ENCODE data around the gene SHANK2.

The SHANK2 gene

DNA sequence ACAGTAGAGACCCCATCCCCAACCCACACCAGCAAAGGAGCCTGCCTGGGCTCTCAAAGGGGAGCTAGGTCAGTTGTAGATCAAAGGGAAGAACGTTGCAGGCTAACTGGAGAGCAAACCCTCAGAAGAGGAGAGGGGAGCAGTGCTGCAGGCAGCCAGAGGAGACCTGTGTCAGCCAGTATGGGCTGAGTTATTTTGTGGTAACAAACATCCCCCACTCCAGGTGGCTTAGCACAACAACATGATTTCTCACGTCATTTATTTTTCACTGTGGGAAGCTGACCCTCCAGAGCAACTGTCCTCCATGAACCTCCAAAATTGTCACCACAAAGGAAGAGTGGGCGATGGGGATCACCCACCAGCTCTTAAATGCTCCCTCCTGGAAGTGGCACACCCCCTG, 19.8 kb upstream of the SHANK2 start:
- H3K18ac ChIP-seq (ENCODE audit: low read length): no peak overlapping the region
- DNase-seq (ENCODE audit: low spot score): no peak
- peaks cover 0 to 8% (median 2%) of the 10 kb centered on the region in 3 experiments for H3K27me3 ChIP-seq (ENCODE audit: control insufficient read depth in 3 of 3, insufficient read depth in 3 of 3, low read depth in 1 of 3, low read length in 3 of 3)
- no peak overlapping the region for H3K4me3 ChIP-seq (ENCODE audit: low read length in 2 of 2)
- H2BK120ac ChIP-seq (ENCODE audit: low read depth, low read length): no peak overlapping the region
- no peak overlapping the region for H3K4me2 ChIP-seq (ENCODE audit: insufficient read depth, low read length, poor library complexity, severe bottlenecking)
- H3K4me1 ChIP-seq (ENCODE audit: control insufficient read depth in 2 of 2, insufficient read depth in 1 of 2, low read depth in 1 of 2, low read length in 2 of 2): no peaks in the 10 kb centered on the region
- H3K36me3 ChIP-seq (replicated peaks in 1 of 2; ENCODE audit: control insufficient read depth in 2 of 2, insufficient read depth in 2 of 2, low read length in 2 of 2): no peaks in the 10 kb centered on the region
- H2BK15ac ChIP-seq (ENCODE audit: low read length): no peak overlapping the region
- no CpG with 5 or more reads among the region's 3 CpGs for WGBS, 2 donors (ENCODE audit: extremely low coverage in 2 of 2, insufficient read length in 2 of 2, insufficient replicate concordance in 1 of 2)
- H3K9ac ChIP-seq (ENCODE audit: low read depth, low read length, poor library complexity): no peak overlapping the region
- H3K79me1 ChIP-seq (ENCODE audit: low read depth, low read length): no peaks in the 10 kb centered on the region
- H2BK12ac ChIP-seq (ENCODE audit: low read length): no peak overlapping the region
- no peak overlapping the region for H3K14ac ChIP-seq (ENCODE audit: low read length)
- peak overlapping the region; percentile 46 for H2AK5ac ChIP-seq (ENCODE audit: low read depth, low read length)
- H3K4ac ChIP-seq (ENCODE audit: low read length): no peak overlapping the region
- no peak overlapping the region for H2BK5ac ChIP-seq (ENCODE audit: low read length)
- no peak overlapping the region for H4K8ac ChIP-seq (ENCODE audit: low read depth, low read length)
- H2AFZ ChIP-seq (ENCODE audit: low read length): no peak overlapping the region
- no peak overlapping the region for H3K23ac ChIP-seq (ENCODE audit: low read depth, low read length, poor library complexity)
- peaks cover 0 to 5% of the 10 kb centered on the region in 2 donors for H3K9me3 ChIP-seq (replicated peaks in 1 of 2; ENCODE audit: control insufficient read depth in 2 of 2, insufficient read depth in 1 of 2, low read depth in 1 of 2, low read length in 2 of 2)
- no peak overlapping the region for H3K27ac ChIP-seq (replicated peaks; ENCODE audit: low read length)
- H4K91ac ChIP-seq (ENCODE audit: low read depth, low read length, poor library complexity): no peak overlapping the region

DNA sequence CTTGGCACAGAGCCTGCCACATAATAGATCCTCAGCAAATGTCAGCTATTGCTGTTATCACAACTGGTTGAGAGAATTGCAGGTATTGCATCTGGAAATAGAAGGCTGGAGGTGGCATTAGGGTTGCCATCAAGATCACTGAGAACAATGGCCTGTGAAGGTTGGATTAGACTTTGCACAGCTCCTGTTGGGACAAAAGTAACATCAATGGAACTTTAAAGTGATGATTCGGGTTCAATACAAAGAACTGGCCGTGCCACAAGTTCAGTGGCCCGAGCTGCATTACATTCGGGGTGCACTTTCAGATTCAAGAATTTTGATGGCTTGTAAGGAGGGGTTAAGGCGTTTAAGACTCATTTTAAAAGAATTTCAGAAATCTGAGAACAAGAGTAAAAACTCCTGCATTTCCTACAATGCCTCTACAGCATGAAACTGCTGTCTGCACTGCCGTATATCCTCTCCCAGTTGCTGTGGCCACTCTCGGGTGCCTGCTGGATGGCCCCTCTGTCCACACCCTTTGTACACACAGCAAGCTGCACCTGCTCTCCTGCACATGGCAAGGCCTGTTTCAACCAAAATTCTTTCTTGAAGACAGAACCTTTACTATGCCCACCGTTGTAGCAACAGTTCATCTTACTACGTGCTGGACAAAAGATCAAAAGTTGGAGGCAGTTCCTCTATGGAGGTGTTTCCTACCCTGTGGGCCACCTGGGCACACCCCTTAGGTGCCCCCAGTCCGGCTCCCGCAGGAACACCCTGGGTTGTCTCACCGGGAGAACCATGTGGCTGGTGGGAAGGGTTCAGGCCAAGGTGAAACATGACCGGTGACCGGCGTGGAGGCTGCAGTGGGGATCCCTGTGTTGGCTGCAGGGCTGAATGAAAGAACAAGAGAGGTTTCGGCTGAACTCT, 17.5 kb upstream of the SHANK2 start:
- Histone ChIP-seq H3K4me2 (ENCODE audit: insufficient read depth, low read length, poor library complexity, severe bottlenecking) (no peak overlapping the region), H2BK15ac (ENCODE audit: low read length) (no peak overlapping the region), H4K91ac (ENCODE audit: low read depth, low read length, poor library complexity) (no peak overlapping the region), H3K79me1 (ENCODE audit: low read depth, low read length) (no peaks in the 10 kb centered on the region), H2AK5ac (ENCODE audit: low read depth, low read length) (no peak overlapping the region), H3K4me1 (ENCODE audit: control insufficient read depth in 2 of 2, insufficient read depth in 1 of 2, low read depth in 1 of 2, low read length in 2 of 2) (no peaks in the 10 kb centered on the region), H2BK5ac (ENCODE audit: low read length) (no peak overlapping the region), H3K36me3 (replicated peaks in 1 of 2; ENCODE audit: control insufficient read depth in 2 of 2, insufficient read depth in 2 of 2, low read length in 2 of 2) (no peaks in the 10 kb centered on the region), H2BK12ac (ENCODE audit: low read length) (no peak overlapping the region), H3K9ac (ENCODE audit: low read depth, low read length, poor library complexity) (no peak overlapping the region), H2AFZ (ENCODE audit: low read length) (no peak overlapping the region), H4K8ac (ENCODE audit: low read depth, low read length) (no peak overlapping the region), H3K27ac (replicated peaks; ENCODE audit: low read length) (no peak overlapping the region), H3K27me3 (ENCODE audit: control insufficient read depth in 3 of 3, insufficient read depth in 3 of 3, low read depth in 1 of 3, low read length in 3 of 3) (peaks cover 0 to 25% (median 2%) of the 10 kb centered on the region in 3 experiments), H2BK120ac (ENCODE audit: low read depth, low read length) (no peak overlapping the region), H3K23ac (ENCODE audit: low read depth, low read length, poor library complexity) (no peak overlapping the region), H3K4ac (ENCODE audit: low read length) (no peak overlapping the region), H3K4me3 (ENCODE audit: low read length in 2 of 2) (no peak overlapping the region), H3K9me3 (replicated peaks in 1 of 2; ENCODE audit: control insufficient read depth in 2 of 2, insufficient read depth in 1 of 2, low read depth in 1 of 2, low read length in 2 of 2) (peaks cover 0 to 5% of the 10 kb centered on the region in 2 donors), H3K18ac (ENCODE audit: low read length) (no peak overlapping the region), H3K14ac (ENCODE audit: low read length) (no peak overlapping the region)
- no peak for DNase-seq (ENCODE audit: low spot score)
- WGBS, 2 donors (ENCODE audit: extremely low coverage in 2 of 2, insufficient read length in 2 of 2, insufficient replicate concordance in 1 of 2): no CpG with 5 or more reads among the region's 16 CpGs

DNA sequence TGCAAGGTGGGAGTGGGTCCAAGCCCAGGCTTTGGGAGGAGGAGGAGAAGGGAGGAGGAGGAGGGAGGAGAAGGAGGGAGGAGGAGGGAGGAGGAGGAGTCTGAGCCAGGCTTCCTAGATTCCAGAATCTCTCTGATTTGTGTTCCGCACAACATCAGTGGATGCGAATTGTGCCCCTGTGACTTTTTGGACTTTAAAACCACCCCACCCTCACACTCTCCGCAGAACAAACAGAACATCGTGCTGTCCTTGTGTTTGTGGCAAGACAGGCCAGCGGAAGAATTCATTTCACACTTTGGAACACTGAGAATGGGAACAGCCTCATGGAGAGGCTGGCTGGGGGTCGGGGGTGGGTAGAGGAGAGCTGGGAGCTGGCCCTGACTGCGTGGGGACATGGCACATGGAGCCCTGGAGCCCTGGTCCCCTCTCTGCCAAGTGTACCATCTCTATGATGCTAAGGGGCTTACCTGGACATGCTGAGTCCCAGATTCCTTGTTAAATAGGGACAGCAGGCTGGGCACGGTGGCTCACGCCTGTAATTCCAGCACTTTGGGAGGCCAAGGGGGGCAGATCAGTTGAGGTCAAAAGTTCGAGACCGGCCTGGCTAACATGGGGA, 16.4 kb upstream of the SHANK2 start:
- WGBS, 2 donors (ENCODE audit: extremely low coverage in 2 of 2, insufficient read length in 2 of 2, insufficient replicate concordance in 1 of 2): no CpG with 5 or more reads among the region's 11 CpGs

DNA sequence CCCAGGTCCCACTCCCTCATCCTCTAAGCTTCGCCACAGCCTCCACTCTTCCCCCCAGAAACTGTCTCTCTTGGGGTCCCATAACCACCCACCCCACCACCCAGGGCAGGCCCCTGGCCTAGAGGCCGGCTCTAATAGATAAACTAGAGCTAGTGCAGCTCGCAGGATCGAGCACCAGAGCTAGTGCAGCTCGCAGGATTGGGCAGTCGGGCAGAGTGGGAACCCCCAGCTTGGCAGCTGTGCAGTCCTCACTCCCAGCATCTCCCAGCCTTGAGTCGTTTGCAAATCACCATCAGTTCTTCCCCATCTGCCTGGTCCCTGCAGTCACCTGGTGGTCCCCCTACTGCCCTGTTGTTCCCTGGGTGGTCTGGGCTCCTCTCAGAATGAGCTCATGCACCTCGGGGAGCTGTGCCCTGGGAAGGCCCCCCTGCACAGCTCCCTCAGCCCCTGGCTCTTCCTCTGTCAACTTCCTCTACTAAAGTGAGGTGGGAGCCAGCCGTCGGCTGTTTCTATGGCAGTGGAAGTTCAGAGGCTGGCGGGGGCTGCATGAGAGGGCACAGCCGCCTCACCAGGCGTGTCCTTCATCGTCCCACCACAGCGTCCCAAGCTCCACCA, 15.5 kb upstream of the SHANK2 start:
- H2BK120ac ChIP-seq (ENCODE audit: low read depth, low read length): no peak overlapping the region
- H3K23ac ChIP-seq (ENCODE audit: low read depth, low read length, poor library complexity): no peak overlapping the region
- no peak overlapping the region for H4K91ac ChIP-seq (ENCODE audit: low read depth, low read length, poor library complexity)
- H2AFZ ChIP-seq (ENCODE audit: low read length): no peak overlapping the region
- no peak overlapping the region for H2AK5ac ChIP-seq (ENCODE audit: low read depth, low read length)
- peaks cover 0 to 27% (median 2%) of the 10 kb centered on the region in 3 experiments for H3K27me3 ChIP-seq (ENCODE audit: control insufficient read depth in 3 of 3, insufficient read depth in 3 of 3, low read depth in 1 of 3, low read length in 3 of 3)
- no CpG with 5 or more reads among the region's 15 CpGs for WGBS, 2 donors (ENCODE audit: extremely low coverage in 2 of 2, insufficient read length in 2 of 2, insufficient replicate concordance in 1 of 2)
- peaks cover 0 to 2% of the 10 kb centered on the region in 2 donors for H3K9me3 ChIP-seq (replicated peaks in 1 of 2; ENCODE audit: control insufficient read depth in 2 of 2, insufficient read depth in 1 of 2, low read depth in 1 of 2, low read length in 2 of 2)
- peak overlapping the region; percentile 51 for H3K18ac ChIP-seq (ENCODE audit: low read length)
- no peak overlapping the region for H3K9ac ChIP-seq (ENCODE audit: low read depth, low read length, poor library complexity)
- H4K8ac ChIP-seq (ENCODE audit: low read depth, low read length): no peak overlapping the region
- no peak overlapping the region for H3K4me2 ChIP-seq (ENCODE audit: insufficient read depth, low read length, poor library complexity, severe bottlenecking)
- H3K79me1 ChIP-seq (ENCODE audit: low read depth, low read length): no peaks in the 10 kb centered on the region
- H2BK15ac ChIP-seq (ENCODE audit: low read length): no peak overlapping the region
- no peak for DNase-seq (ENCODE audit: low spot score)
- peak overlapping the region; percentile 42 for H2BK12ac ChIP-seq (ENCODE audit: low read length)
- H2BK5ac ChIP-seq (ENCODE audit: low read length): peak overlapping the region; percentile 11
- no peak overlapping the region for H3K14ac ChIP-seq (ENCODE audit: low read length)
- no peaks in the 10 kb centered on the region for H3K36me3 ChIP-seq (replicated peaks in 1 of 2; ENCODE audit: control insufficient read depth in 2 of 2, insufficient read depth in 2 of 2, low read length in 2 of 2)
- no peaks in the 10 kb centered on the region for H3K4me1 ChIP-seq (ENCODE audit: control insufficient read depth in 2 of 2, insufficient read depth in 1 of 2, low read depth in 1 of 2, low read length in 2 of 2)
- no peak overlapping the region for H3K4ac ChIP-seq (ENCODE audit: low read length)
- no peak overlapping the region for H3K27ac ChIP-seq (replicated peaks; ENCODE audit: low read length)
- H3K4me3 ChIP-seq (ENCODE audit: low read length in 2 of 2): no peak overlapping the region

More for the DNA sequence above, 16.4 kb upstream of the SHANK2 start:
- Histone ChIP-seq H4K91ac (ENCODE audit: low read depth, low read length, poor library complexity) (no peak overlapping the region), H3K4me3 (ENCODE audit: low read length in 2 of 2) (no peak overlapping the region), H3K27ac (replicated peaks; ENCODE audit: low read length) (no peak overlapping the region), H2BK5ac (ENCODE audit: low read length) (no peak overlapping the region), H2BK12ac (ENCODE audit: low read length) (no peak overlapping the region), H3K9me3 (replicated peaks in 1 of 2; ENCODE audit: control insufficient read depth in 2 of 2, insufficient read depth in 1 of 2, low read depth in 1 of 2, low read length in 2 of 2) (peaks cover 0 to 5% of the 10 kb centered on the region in 2 donors), H3K18ac (ENCODE audit: low read length) (no peak overlapping the region), H3K9ac (ENCODE audit: low read depth, low read length, poor library complexity) (no peak overlapping the region), H2BK120ac (ENCODE audit: low read depth, low read length) (no peak overlapping the region), H3K14ac (ENCODE audit: low read length) (no peak overlapping the region), H3K23ac (ENCODE audit: low read depth, low read length, poor library complexity) (no peak overlapping the region), H2AK5ac (ENCODE audit: low read depth, low read length) (no peak overlapping the region), H3K4ac (ENCODE audit: low read length) (no peak overlapping the region), H3K4me1 (ENCODE audit: control insufficient read depth in 2 of 2, insufficient read depth in 1 of 2, low read depth in 1 of 2, low read length in 2 of 2) (no peaks in the 10 kb centered on the region), H4K8ac (ENCODE audit: low read depth, low read length) (no peak overlapping the region), H2BK15ac (ENCODE audit: low read length) (no peak overlapping the region), H2AFZ (ENCODE audit: low read length) (no peak overlapping the region), H3K36me3 (replicated peaks in 1 of 2; ENCODE audit: control insufficient read depth in 2 of 2, insufficient read depth in 2 of 2, low read length in 2 of 2) (no peaks in the 10 kb centered on the region), H3K27me3 (ENCODE audit: control insufficient read depth in 3 of 3, insufficient read depth in 3 of 3, low read depth in 1 of 3, low read length in 3 of 3) (peaks cover 0 to 27% (median 2%) of the 10 kb centered on the region in 3 experiments), H3K4me2 (ENCODE audit: insufficient read depth, low read length, poor library complexity, severe bottlenecking) (no peak overlapping the region), H3K79me1 (ENCODE audit: low read depth, low read length) (no peaks in the 10 kb centered on the region)
- no peak for DNase-seq (ENCODE audit: low spot score)
